ENCODE results near the gene CAPG. TPM values are rescaled to one million over a fixed set of nuclear protein-coding genes. Genes with fewer than 3 reads are reported as not detected.

The CAPG gene
- total and polyA plus RNA-seq, 5 experiments from 2014 or later: 5.7 to 18.6 (median 15.7) TPM

DNA sequence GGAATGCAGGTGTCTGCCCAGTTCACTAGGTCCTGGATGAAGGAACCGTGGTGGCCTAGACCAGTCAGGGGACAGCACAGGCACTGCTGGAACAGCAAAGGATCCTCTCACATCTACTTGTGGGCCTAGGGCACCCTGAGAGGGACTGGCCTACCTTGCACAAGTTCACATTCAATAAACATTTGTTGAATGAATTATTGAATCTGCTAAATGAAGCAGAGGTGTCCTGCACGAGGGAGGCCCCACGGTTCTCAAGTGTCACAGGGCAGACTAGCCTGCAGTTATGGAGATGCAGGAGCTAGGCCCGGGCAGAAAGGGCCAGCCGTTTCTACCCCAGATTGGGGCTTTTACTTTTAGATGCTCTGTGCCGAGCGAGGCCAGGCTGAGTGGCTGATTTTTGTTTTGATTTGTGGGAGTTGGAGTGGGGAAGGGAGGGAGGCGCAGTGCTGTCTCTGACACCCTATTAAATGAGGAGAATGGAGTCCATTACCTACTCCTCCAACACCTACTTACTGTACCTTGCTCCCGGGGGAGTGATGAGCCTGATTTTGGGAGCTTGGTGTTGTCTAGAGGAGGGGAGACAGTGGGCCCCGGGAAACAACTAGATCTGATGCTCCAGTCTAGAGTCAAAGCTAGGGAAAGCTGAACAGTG lies 26.8 kb upstream of the CAPG start:
- H3K27ac Mint-ChIP-seq: peak overlapping the region; percentile 74 to 97 (median 94)
- peak overlapping the region; percentile 78 to 98 (median 88) for H3K4me3 Mint-ChIP-seq
- ATAC-seq (peak; percentile 2 to 4), DNase-seq (no peak)
- no peaks in the 10 kb centered on the region for H3K36me3 Mint-ChIP-seq
- no peaks in the 10 kb centered on the region for H3K9me3 Mint-ChIP-seq
- H3K27me3 Mint-ChIP-seq: no peaks in the 10 kb centered on the region
- H3K4me1 Mint-ChIP-seq: peaks cover 13 to 43% (median 41%) of the 10 kb centered on the region in 4 donors
- POLR2A ChIA-PET: interaction anchor here (0.6 to 11.5 kb wide), 13 partner anchors 9 to 175 kb away, joined by 3 to 119 read pairs (median 6); partner anchors contain the start of genes C2orf68, ELMOD3, GGCX and MAT2A

DNA sequence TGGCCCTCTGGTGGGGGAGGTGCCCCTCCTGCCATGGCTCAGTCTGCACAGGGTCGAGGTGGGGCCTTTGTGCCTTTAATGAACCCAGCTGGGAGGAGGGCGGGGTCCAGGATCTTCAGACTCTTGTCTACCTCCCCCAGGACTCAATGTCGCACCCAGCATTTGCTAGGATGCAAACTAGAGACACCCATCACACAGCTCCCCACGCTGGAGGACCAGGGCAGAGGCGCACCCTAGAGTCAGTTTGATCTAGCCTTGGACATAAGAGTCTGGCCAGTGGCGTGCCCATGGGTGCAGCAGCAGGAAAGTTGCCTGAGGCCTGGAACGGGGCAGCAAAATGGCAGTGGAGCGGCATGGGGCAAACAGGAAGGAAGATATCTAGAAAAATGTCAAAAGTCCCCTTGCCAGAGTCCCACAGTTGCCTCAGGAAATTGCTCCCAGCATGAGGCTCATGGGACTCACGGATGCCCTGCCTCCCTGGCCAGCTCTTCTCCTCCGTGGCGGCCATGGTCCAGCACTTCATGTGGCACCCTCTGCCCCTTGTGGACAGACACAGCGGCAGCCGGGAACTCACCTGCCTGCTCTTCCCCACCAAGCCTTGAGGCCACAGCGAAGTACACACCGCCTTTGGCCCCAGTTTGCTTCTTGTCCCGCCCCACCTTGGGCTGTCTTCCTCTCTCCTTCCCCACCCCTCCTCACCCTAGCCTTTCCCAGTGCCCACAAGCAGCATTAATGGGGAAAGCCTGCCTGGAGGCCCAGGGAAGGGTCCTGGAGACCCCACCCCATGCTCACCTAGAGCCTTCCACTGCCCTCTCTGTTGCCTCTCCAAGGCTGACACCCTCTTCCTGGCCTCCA lies 26.0 kb upstream of the CAPG start:
- POLR2A ChIA-PET: interaction anchor here (0.6 to 11.5 kb wide), 5 partner anchors 103 to 176 kb away, joined by 3 to 119 read pairs (median 5); partner anchors contain the start of genes C2orf68, GGCX and MAT2A
- DNase-seq (no peak), ATAC-seq (no peak)
- Mint-ChIP-seq H3K27me3 (no peaks in the 10 kb centered on the region), H3K9me3 (no peaks in the 10 kb centered on the region), H3K27ac (peak overlapping the region in 9 of 10 donors; percentile 60 to 97 (median 90)), H3K36me3 (no peaks in the 10 kb centered on the region), H3K4me3 (peak overlapping the region in 9 of 10 donors; percentile 4 to 90 (median 72)), H3K4me1 (peaks cover 13 to 43% (median 41%) of the 10 kb centered on the region in 4 donors)

DNA sequence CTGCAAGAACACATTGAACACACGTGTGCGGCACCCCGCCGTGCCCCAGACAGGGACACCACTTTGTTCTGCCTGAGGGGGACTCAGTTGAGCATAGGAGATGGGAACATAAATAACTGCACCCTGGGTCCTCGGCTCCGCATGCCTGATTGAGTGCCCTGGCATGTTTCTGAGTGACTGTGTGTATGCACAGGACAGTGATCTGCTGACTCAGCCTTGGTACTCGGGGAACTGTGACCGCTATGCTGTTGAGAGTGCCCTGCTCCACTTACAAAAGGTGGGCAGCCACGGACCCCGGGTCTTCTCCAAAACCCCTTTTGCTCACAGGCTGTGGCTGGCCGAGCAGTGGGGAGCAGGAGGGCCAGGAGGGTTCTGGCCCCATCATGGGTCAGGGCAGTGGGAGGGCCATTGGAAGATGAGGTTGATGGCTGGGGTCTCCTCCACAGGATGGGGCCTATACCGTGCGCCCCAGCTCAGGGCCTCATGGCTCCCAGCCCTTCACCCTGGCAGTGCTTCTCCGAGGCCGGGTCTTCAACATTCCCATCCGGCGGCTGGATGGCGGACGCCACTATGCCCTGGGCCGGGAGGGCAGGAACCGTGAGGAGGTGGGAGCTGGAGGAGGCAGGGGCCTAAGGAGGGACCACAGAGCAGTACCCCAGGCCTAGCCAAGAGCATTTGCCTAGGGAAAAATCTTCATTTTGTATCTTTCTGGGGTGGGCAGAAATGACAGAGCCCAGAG lies 25.2 kb upstream of the CAPG start:
- Mint-ChIP-seq H3K27ac (peak overlapping the region in 2 of 10 donors; percentile 40 to 79), H3K4me3 (no peak overlapping the region), H3K9me3 (no peaks in the 10 kb centered on the region), H3K4me1 (peaks cover 13 to 40% (median 37%) of the 10 kb centered on the region in 4 donors), H3K27me3 (no peaks in the 10 kb centered on the region), H3K36me3 (no peaks in the 10 kb centered on the region)
- DNase-seq (no peak), ATAC-seq (no peak)
- POLR2A ChIA-PET: interaction anchor here (1.0 to 11.5 kb wide), 2 partner anchors 104 to 127 kb away, joined by 4 to 119 read pairs; partner anchors contain the start of gene MAT2A

DNA sequence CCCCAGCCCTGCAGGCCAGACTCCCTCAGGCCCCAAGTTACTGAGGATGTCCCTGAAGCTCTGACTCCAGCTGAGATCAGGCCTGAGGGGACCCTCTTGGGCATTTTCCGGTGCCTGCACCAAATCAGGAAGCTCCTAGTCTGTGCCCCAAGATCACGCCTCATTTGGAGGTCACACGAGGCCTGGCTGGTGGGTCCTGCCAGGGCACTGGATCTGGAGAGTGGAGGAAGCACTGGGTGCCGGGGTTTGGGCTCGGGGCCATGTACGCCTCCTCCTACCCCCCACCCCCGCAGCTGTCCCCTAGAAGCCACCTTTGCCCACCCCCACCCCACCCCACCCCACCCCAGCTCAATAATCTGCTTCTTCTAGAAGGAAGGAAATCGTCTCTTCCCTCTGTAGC lies 24.5 kb upstream of the CAPG start:
- DNase-seq: no peak
- H3K27ac Mint-ChIP-seq: peak overlapping the region in 1 of 10 donors; percentile 79
- no peak overlapping the region for H3K4me3 Mint-ChIP-seq
- H3K27me3 Mint-ChIP-seq: no peaks in the 10 kb centered on the region
- no peak for ATAC-seq
- POLR2A ChIA-PET: interaction anchor here (11.5 kb wide), 1 partner anchor 105 kb away, joined by 119 read pairs; the partner anchor contains the start of gene MAT2A
- no peaks in the 10 kb centered on the region for H3K36me3 Mint-ChIP-seq
- peaks cover 12 to 38% (median 32%) of the 10 kb centered on the region in 4 donors for H3K4me1 Mint-ChIP-seq
- no peaks in the 10 kb centered on the region for H3K9me3 Mint-ChIP-seq

DNA sequence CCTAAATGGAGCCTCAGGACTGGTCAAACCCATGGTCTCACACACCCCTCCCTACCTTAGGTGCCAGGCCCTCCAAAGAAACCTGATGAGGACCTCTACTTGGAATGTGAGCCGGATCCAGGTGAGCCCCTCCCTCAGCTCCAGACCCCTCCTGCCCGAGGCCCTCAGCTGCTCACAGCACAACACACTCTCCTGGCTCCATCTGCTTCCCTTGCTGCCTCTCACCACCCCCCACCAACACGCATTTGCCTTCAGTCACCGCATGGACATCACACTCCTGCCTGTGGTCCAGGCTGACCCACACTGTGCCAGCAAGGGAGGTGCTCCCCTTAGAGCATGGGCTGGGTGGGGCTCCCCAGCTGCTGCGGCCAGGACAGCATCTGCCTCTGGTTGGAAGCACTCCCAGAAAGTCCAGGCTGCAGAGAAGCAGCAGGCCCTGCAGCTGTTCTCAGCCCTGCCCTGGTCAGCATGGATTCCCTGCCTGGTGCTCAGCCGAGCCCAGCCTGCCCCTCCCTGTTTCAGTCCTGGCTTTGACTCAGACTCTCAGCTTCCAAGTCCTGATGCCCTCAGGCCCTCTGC lies 23.4 kb upstream of the CAPG start:
- POLR2A ChIA-PET: interaction anchor here (2.1 to 11.5 kb wide), 2 partner anchors 15 to 106 kb away, joined by 6 to 119 read pairs; partner anchors contain the start of genes MAT2A and SH2D6
- Mint-ChIP-seq H3K27me3 (no peaks in the 10 kb centered on the region), H3K36me3 (no peaks in the 10 kb centered on the region), H3K4me3 (no peak overlapping the region), H3K27ac (no peak overlapping the region), H3K9me3 (no peaks in the 10 kb centered on the region), H3K4me1 (peaks cover 11 to 34% (median 28%) of the 10 kb centered on the region in 4 donors)
- no peak for ATAC-seq
- DNase-seq: no peak

DNA sequence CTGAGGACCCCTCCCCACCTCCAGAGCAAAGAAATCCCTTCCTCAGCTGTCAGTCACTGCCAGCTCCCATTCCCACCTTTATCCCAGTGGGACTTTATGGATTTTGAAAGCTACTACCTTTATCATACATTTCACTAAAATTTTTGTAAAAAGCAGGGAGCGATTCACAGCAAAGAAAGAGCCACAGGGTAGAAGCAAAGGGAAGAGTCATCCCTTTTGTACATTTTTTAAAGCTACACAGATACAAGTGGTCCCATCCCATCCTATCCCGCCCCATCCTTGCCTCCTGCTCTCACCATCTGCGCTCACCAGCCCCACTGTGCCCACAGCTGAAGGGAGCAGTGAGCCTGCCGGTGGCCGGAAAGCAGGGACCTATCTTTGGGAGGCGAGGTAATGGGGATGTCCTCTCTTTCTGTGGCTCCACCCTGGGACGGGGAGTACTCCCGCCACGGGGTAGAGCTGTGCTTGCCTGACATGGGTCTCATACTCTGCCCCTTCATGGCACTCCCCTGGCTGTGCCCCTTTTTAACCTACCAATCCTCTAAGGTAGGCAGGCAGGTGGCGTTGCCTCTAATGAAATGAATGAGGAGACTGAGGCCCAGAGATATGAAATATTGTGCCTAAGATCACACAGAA lies 21.5 kb upstream of the CAPG start:
- ATAC-seq: no peak
- POLR2A ChIA-PET: interaction anchor here (0.5 to 11.5 kb wide), 4 partner anchors 13 to 146 kb away, joined by 4 to 119 read pairs (median 6); partner anchors contain the start of genes MAT2A, SH2D6 and VAMP8

DNA sequence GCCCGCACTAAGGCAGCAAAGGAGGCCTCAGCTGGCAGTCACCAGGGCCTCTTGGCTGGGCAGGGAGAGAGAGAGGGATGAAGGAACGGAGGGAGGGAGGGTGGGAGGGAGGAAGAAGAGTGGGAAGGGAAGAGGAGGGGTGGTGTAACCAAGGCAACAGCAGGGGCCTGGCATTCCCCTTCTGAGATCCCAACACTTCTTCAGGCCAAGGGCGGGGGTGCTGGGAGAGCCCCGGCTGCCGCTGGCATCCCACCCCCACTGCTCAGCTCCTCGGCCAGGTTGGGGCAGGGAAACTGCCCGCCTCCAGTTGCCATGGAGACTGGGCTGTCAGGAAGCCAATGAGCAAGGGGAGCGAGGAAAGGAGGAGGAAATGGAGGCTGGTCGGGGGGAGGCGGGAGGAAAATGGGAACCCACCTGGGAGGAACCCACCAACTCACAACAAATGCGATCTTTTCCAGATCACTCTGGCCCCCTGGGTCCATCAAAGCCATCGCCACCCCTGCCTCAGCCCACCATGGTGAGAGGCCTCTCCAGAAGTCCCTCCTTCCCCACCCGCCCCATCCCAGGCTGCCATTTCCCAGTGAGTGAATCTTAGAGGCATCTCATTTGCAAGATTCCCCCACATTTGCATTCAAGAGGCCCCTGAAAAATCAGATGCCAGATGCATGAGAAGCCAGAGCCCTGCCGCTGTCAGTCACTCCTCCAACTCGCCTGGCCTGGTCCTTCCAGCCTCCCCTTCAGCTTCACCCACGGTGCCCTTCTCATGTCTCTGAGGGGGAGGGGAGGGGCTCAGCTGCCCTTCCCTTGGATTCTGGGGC lies 20.8 kb upstream of the CAPG start:
- POLR2A ChIA-PET: interaction anchor here (0.5 to 11.5 kb wide), 5 partner anchors 17 to 146 kb away, joined by 4 to 119 read pairs (median 5); partner anchors contain the start of genes MAT2A and VAMP8
- ATAC-seq: no peak
- no peak overlapping the region for H3K4me3 Mint-ChIP-seq

More for the DNA sequence above, 21.5 kb upstream of the CAPG start:
- H3K36me3 Mint-ChIP-seq: no peaks in the 10 kb centered on the region
- no peaks in the 10 kb centered on the region for H3K9me3 Mint-ChIP-seq
- H3K4me3 Mint-ChIP-seq: no peak overlapping the region
- no peak overlapping the region for H3K27ac Mint-ChIP-seq
- H3K27me3 Mint-ChIP-seq: no peaks in the 10 kb centered on the region
- no peak for DNase-seq
- H3K4me1 Mint-ChIP-seq: peaks cover 4 to 20% (median 17%) of the 10 kb centered on the region in 4 donors

DNA sequence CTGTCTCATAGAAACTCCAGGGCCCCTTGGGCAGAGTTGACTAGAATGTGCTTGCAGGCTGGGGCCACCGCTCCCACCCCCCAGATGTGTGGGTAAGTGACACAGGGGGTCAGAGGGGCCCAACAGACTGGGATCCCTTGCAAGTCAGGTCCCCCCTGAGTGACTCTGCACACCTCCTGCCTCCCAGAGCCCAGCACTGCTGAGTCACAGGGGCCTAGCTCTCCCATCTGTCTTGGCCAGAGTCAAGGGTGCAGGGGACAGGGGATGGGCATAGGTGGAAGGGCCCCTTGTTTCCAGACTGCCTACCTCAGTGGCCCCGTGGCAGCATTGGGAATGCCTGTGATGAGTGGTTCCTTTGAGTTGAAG lies 19.7 kb upstream of the CAPG start:
- Mint-ChIP-seq H3K27ac (peak overlapping the region in 2 of 10 donors; percentile 27 to 72), H3K36me3 (no peaks in the 10 kb centered on the region), H3K4me1 (peaks cover 3 to 14% (median 7%) of the 10 kb centered on the region in 4 donors), H3K4me3 (no peak overlapping the region), H3K27me3 (no peaks in the 10 kb centered on the region), H3K9me3 (no peaks in the 10 kb centered on the region)
- ATAC-seq: no peak
- POLR2A ChIA-PET: interaction anchor here (1.1 to 2.3 kb wide), 4 partner anchors 9 to 111 kb away, joined by 3 to 5 read pairs (median 4); partner anchors contain the start of gene MAT2A
- DNase-seq: no peak

More for the DNA sequence above, 20.8 kb upstream of the CAPG start:
- DNase-seq: no peak
- H3K36me3 Mint-ChIP-seq: no peaks in the 10 kb centered on the region
- H3K27me3 Mint-ChIP-seq: no peaks in the 10 kb centered on the region
- no peak overlapping the region for H3K27ac Mint-ChIP-seq
- H3K4me1 Mint-ChIP-seq: peaks cover 3 to 14% (median 10%) of the 10 kb centered on the region in 4 donors
- no peaks in the 10 kb centered on the region for H3K9me3 Mint-ChIP-seq

DNA sequence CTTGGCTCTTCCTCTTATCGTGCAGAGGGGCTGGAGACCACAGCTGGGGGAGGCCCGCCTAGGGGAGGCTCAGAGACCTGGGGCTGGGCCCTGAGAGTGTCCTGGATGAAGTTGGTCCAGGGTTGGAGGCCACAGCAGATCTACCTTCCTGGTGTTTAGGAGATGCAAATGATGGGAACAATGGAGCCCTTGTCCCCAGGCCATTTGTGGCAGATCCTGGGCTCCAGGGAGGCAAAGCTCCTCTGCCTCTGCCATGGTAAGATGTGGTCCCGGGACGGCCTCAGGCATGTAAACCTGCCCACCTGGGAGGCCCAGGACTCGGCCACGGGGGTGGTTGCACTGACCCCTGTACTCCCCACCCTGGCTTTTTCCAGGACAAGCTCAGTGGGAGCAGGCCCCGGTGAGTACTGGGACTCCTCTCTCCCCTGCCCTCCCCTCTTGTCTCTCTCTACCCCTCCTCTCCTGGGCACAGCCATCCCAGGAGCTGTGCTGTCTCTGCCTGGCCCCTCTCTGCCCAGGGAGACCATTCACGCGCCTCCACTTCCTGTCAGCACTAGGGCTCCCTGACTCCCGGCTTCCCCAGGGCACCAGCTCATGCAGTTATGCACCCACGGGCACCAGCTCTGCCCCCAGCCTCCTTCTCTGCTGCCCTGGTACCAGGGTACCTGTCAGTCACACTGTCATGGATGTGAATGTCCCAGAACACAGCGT lies 19.2 kb upstream of the CAPG start:
- DNase-seq (no peak), ATAC-seq (no peak)
- Mint-ChIP-seq H3K9me3 (no peaks in the 10 kb centered on the region), H3K27me3 (no peaks in the 10 kb centered on the region), H3K4me3 (no peak overlapping the region), H3K36me3 (no peaks in the 10 kb centered on the region), H3K27ac (peak overlapping the region in 2 of 10 donors; percentile 21 to 72), H3K4me1 (peaks cover 3 to 14% (median 7%) of the 10 kb centered on the region in 4 donors)
- POLR2A ChIA-PET: interaction anchor here (0.9 to 2.3 kb wide), 5 partner anchors 8 to 111 kb away, joined by 3 to 10 read pairs (median 5); partner anchors contain the start of gene MAT2A

DNA sequence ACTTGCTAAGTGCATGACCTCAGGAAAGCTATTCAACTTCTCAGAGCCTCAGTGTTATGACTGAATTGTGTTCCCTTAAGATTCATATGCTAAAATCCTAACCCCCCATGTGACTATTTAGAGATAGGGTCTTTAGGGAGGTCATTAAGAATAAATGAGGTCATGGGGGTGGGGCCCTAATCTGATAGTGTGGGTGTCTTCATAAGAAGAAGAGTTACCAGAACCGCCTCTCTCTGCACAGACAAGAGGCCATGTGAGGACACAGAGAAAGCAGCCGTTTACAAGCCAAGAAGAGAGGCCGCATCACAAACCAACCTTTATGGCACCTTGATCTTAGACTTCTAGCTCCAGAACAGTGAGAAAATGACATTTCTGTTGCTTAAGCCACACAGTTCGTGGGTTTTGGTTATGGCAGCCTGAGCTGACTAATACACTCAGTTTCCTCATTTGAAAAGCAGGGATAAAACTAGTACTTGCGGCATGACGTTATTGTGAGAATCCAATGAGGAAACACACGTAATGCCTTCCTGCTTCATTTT lies 18.2 kb upstream of the CAPG start:
- H3K36me3 Mint-ChIP-seq: no peaks in the 10 kb centered on the region
- peak overlapping the region in 3 of 10 donors; percentile 29 to 60 (median 51) for H3K27ac Mint-ChIP-seq
- H3K4me1 Mint-ChIP-seq: peaks cover 3 to 14% (median 7%) of the 10 kb centered on the region in 4 donors
- no peaks in the 10 kb centered on the region for H3K27me3 Mint-ChIP-seq
- DNase-seq (no peak), ATAC-seq (no peak)
- POLR2A ChIA-PET: interaction anchor here (0.9 to 2.0 kb wide), 3 partner anchors 9 to 111 kb away, joined by 3 to 10 read pairs (median 5); partner anchors contain the start of gene MAT2A
- no peaks in the 10 kb centered on the region for H3K9me3 Mint-ChIP-seq
- H3K4me3 Mint-ChIP-seq: no peak overlapping the region

All from naive thymus-derived CD8-positive, alpha-beta T cell (primary cell).